Measurements from ENCODE around the gene HPCAL1.
A peak's percentile ranks its signal among the peaks of the same experiment; 100 is the strongest.

Gene HPCAL1

DNA sequence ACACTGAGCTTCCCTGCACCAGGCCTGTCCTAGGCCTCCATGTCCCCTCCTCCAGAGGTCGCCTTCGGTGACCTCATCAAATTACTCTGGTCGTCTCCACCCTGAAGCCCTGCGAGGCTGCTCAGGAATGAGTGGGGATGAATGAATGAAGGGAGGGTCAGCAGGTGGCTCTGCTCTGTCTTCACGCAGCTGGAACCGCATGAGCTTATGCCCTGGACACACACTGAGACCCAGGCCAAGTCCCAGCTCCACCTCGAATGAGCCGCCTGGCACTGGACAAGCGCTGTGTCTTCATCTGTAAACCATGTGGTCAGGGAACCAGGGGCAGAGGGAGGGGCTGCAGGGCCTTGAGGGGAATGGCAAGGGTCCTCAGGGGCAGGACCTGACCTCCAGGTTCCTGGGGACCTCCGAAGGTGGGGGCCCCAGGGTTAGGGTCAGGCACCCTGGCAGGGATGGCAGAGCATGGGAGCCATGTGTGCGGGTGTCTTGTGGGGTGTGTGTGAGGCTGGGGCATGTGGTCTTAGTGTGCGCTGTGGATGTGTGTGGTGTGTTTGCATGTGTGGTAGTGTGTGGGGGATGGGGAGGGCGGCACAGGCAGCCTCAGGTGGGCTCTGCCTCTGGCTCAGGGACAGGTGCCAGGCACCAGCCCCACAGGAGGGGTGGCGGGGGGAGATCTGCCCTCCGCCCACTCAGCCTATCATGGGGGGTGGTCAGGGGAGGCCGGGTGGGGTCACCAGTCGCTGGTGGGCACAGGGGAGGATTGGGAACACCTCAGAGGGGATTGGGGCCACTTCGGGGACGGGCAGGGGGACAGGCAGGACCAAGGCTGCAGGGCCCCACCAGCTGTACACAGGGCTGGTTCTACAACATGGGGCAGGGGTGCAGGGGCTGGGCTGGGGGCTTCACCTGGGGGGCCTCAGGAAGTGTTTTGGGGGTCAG, 131.5 kb downstream of the HPCAL1 start:
- Histone ChIP-seq H3K9me3 (ENCODE audit: severe bottlenecking) (no peaks in the 10 kb centered on the region), H3K4me3 (ENCODE audit: severe bottlenecking) (no peak overlapping the region), H3K36me3 (ENCODE audit: low read depth) (no peaks in the 10 kb centered on the region), H3K27ac (ENCODE audit: poor library complexity, severe bottlenecking) (no peak overlapping the region), H3K4me1 (ENCODE audit: insufficient read depth, poor library complexity, severe bottlenecking) (no peaks in the 10 kb centered on the region), H3K27me3 (ENCODE audit: insufficient read depth, poor library complexity, severe bottlenecking) (no peaks in the 10 kb centered on the region)
- TF ChIP-seq, protein P1, sequence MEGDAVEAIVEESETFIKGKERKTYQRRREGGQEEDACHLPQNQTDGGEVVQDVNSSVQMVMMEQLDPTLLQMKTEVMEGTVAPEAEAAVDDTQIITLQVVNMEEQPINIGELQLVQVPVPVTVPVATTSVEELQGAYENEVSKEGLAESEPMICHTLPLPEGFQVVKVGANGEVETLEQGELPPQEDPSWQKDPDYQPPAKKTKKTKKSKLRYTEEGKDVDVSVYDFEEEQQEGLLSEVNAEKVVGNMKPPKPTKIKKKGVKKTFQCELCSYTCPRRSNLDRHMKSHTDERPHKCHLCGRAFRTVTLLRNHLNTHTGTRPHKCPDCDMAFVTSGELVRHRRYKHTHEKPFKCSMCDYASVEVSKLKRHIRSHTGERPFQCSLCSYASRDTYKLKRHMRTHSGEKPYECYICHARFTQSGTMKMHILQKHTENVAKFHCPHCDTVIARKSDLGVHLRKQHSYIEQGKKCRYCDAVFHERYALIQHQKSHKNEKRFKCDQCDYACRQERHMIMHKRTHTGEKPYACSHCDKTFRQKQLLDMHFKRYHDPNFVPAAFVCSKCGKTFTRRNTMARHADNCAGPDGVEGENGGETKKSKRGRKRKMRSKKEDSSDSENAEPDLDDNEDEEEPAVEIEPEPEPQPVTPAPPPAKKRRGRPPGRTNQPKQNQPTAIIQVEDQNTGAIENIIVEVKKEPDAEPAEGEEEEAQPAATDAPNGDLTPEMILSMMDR (IDR thresholded peaks at IDR 0.05; ENCODE audit: poor library complexity, severe bottlenecking): no peak
- ATAC-seq (ENCODE audit: low read depth) (no peak), DNase-seq (ENCODE audit: low spot score) (no peak)

DNA sequence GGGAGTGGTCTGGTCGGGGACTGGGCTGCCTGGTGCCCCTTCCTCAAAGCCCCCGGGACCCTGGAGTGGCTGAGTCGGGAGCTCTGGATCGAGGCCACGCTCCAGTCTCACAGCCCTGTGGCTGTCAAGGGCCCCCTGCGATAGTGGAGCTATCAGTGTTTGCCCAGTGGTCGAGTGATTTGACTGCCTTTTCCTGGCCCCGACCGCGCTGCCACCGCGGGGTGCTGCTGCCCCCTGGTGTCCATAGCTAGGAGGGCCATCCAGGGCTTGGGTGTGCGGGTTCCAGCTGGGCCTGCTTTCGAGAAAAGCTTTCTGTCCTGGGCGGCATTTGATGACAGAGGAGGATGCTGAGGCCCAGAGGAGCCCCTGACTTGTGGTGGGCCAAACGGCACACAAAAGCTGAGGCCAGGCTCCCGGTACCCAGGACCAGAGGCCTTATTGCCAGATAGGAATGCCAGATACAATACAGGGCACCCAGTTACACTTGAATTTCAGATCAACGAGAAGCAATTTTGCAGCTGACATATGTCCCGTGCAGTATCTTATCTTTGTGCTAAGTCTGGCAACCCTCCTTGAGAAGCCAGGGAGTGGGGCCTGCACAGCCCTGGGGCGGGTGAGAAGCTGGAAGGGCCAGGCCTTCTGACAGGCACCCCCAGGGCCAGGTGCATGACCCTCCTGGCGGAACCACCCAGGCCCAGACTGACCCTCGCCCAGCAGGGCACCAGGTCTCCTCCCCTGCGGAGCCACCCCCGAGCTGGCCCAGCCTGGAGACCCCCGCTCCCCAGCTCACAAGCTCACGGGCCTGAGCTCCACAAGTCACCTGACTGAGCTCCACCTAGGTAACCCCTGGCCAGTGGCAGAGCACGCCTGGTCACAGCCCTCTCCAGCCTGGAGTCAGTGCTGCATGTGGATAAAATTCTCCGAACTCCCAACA, 132.4 kb downstream of the HPCAL1 start:
- ATAC-seq (ENCODE audit: low read depth) (peak; percentile 81), DNase-seq (ENCODE audit: low spot score) (no peak)
- no peaks in the 10 kb centered on the region for H3K9me3 ChIP-seq (ENCODE audit: severe bottlenecking)
- no peaks in the 10 kb centered on the region for H3K27me3 ChIP-seq (ENCODE audit: insufficient read depth, poor library complexity, severe bottlenecking)
- TF ChIP-seq, protein P1 (IDR thresholded peaks at IDR 0.05; ENCODE audit: poor library complexity, severe bottlenecking): peak; percentile 93
- H3K27ac ChIP-seq (ENCODE audit: poor library complexity, severe bottlenecking): no peak overlapping the region
- H3K36me3 ChIP-seq (ENCODE audit: low read depth): peaks cover 7% of the 10 kb centered on the region
- H3K4me1 ChIP-seq (ENCODE audit: insufficient read depth, poor library complexity, severe bottlenecking): no peaks in the 10 kb centered on the region
- no peak overlapping the region for H3K4me3 ChIP-seq (ENCODE audit: severe bottlenecking)

DNA sequence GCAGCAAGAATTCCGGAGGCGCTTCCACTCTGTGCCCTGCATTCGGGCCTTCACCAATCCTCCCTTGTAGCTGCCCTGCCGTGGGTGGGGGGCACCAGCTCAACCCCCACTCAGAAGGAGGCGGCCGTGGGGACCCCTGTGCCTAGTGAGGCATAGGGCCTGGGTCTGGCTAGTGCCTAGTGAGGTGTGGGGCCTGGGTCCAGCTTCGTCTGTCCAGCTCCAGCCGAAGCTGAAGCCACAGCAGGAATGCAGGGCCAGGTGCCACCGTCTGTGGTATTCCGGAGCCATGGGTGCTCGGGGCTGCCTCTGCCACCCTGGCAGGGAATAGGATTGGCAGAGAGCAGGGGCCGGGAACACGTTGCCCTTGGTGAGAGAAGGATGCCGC, 133.1 kb downstream of the HPCAL1 start:
- Histone ChIP-seq H3K9me3 (ENCODE audit: severe bottlenecking) (no peaks in the 10 kb centered on the region), H3K36me3 (ENCODE audit: low read depth) (peaks cover 14% of the 10 kb centered on the region), H3K4me1 (ENCODE audit: insufficient read depth, poor library complexity, severe bottlenecking) (no peaks in the 10 kb centered on the region), H3K27ac (ENCODE audit: poor library complexity, severe bottlenecking) (no peak overlapping the region), H3K4me3 (ENCODE audit: severe bottlenecking) (no peak overlapping the region), H3K27me3 (ENCODE audit: insufficient read depth, poor library complexity, severe bottlenecking) (no peaks in the 10 kb centered on the region)
- DNase-seq (ENCODE audit: low spot score): no peak
- ATAC-seq (ENCODE audit: low read depth): no peak
- TF ChIP-seq, protein P1 (IDR thresholded peaks at IDR 0.05; ENCODE audit: poor library complexity, severe bottlenecking): no peak

DNA sequence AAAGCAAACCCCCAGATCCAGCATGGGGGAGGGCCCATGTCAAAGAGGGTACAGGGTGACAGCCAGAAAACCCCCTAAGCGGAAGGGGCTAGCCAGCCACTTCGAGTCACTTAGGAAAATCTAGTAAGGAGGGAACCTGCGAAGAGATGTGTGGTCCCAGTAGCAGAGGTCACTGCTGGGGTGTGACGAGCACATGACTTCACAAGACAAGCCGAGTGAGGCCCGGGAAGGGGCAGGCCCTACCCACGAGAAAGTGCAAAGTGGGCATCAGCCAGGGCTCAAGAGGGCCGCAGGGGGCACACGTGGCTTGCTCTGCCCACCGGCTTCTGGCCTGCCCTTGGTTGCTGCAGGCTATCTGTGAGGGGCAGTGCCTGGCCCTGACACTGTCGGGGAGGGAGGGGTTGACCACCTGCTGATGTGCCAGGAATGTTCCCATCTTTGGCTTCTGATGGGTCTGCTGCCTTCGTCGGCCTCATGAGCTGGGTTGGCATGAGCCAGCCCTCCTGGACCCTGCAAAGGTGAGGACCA, 133.9 kb downstream of the HPCAL1 start:
- no peaks in the 10 kb centered on the region for H3K27me3 ChIP-seq (ENCODE audit: insufficient read depth, poor library complexity, severe bottlenecking)
- H3K4me3 ChIP-seq (ENCODE audit: severe bottlenecking): no peak overlapping the region
- DNase-seq (ENCODE audit: low spot score): no peak
- TF ChIP-seq, protein P1 (IDR thresholded peaks at IDR 0.05; ENCODE audit: poor library complexity, severe bottlenecking): no peak
- H3K36me3 ChIP-seq (ENCODE audit: low read depth): peaks cover 22% of the 10 kb centered on the region
- no peak for ATAC-seq (ENCODE audit: low read depth)
- H3K4me1 ChIP-seq (ENCODE audit: insufficient read depth, poor library complexity, severe bottlenecking): no peaks in the 10 kb centered on the region
- no peaks in the 10 kb centered on the region for H3K9me3 ChIP-seq (ENCODE audit: severe bottlenecking)
- no peak overlapping the region for H3K27ac ChIP-seq (ENCODE audit: poor library complexity, severe bottlenecking)
